Fibroblast of skin of left biceps (primary cell): Measurements from ENCODE around the gene PTGR3.
"Not testable (repeated sequence)": the region's sequence is repeated elsewhere in the genome, so short reads cannot be mapped to it uniquely, and the experiment has no call there.

Experiments
- DNase-seq, 2 experiments: peaks; one replicate each; pipeline ENCODE4 v3.0.0-alpha.2; 2013; ENCODE audit warnings: low read depth in 2 of 2

Gene PTGR3

DNA sequence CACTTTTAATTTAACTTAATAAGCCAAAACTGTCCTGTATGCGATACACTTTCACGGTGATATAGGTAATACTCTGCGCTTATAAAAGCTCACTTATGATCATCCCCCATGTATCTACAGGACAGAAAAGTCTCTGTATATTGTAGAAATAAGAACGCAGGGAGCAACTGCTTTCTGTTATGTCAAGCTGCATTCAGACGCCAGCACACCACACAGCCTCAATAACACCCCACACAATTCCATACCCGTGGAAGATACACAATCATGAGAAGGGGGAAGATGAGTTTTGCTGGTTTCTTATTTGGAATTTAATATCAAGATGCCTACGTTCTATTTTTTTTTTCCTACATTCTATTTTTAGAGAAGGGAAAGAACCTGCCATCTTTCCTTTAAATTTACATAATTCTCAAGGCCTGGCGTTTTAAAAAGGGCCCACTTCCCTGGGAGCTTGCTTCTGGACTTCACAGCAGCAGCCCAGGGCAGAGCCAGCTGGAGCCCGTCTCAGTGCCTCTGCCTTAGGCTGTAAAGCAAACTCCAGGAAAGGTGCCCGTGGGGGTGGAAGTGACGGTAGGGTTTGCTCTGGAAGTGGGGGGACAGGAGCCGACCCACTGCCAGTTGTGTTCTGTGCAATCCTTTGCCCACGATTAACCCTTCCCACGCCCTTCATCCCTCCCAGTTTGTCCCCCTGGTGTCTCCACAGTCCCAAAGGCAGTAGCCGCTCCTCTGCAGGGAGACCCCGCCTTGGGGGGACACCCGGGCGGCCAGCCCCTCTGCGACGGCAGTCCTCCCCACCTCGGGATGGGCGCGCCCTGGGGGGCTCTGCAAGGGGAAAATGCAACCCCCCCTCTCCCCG, 5.3 kb downstream of the PTGR3 start:
- no peak for DNase-seq

DNA sequence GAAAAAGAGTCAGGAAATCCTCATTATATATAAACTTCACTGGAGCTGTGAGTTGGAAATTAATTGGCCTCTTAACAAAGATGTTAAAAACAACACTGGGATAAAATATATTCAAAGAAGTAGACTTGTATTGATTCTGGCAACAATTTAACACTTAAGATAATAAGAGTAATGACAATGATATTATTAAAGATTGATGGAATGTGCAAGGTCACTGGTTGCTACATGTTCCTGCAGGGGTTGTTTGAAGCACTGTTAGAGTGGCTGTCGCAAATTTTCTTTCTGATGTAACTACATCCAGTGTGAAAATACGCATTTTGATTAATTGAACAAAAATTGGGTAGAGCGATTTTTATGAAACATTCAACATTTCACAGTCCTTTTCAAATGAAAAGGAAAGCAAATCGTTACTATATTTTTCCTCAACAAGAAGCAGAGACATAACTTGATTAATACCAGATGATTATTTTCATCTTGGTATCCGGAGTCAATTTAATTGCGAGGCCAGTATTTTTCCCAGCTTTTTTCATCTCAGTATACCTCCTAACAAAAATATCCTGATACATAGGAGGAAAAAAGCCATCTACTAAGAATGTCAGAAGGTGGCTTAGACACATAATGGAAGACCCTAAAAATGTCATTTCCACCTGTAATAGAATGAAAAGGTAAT, 6.1 kb downstream of the PTGR3 start:
- no peak for DNase-seq

DNA sequence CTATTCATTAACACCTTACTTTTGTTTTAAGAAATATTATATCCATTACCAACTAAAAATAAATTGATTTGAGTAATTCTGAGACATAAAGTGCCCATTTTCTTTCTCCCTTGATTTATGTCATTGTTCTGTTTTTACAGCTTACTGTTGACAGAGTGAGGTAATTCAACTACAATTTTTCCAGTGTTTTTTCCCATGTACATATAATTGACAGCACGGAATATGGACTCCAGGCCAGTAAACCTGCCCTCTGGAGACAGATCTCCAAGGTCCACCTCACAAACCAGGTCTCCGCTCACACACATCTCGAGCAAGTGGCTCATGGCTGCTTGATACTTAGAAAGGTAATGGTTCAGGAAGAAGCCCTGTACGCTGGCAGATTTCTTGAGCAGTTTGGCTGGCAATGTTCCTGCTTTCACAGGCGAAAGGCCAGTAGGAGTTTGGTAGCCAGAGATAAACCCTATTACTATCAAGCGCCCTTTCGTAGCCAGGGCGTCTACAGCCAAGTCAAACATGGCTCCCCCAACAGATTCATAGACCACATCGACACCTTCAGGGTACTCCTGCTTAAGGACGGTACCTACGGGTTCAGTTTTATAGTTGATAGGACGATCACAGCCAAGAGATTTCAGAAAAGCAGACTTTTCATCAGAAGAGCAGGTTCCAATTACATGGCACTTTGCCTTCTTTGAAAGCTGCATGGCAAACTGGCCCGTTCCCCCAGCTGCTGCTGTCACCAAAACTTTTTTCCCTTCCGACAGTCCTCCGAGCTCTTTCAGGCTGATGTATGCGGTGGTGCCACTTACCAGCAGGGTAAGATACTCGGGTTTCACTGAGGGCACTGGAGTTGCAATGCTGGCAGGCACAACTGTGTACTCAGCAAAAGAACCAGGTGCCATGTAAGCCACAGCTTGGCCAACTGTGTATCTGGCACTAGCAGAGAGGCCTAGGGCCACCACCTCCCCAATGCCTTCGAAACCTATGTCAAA, 7.4 kb downstream of the PTGR3 start:
- no peak for DNase-seq

DNA sequence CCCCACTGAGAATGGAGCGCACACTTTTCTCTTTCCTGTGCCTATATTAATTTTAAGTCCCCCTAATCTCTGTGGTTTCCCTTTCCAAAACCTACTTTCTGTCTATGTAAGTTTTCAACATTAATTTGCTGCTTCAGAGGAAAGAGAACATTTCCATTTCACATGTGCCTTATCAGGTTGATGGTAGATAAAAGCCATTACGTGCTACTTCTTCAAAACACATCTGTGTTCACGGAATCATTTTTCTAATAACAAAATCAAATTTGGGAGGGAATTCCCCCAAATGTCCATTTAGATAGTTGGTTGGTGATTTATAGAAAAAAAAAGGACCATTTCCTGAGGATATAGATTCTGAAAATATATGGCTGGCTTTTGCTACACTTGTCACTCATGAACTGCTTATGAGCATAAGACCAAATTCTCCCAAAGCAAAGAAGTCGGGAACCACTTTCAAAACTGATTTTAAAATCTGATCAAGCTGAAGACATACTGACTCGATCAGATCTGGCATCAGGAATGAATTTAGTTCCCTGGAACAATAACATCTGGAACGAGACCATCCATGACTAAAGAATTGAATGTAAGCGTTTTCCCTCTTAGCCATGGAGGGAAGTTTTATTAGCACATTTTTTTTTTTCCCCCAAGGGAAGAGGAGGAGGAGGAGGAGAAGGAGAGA, 8.2 kb downstream of the PTGR3 start:
- DNase-seq = no peak

- no peak for DNase-seq
These were observed 8.9 kb downstream of the PTGR3 start for GRCh38 chr18:75200071-75200470.

DNA sequence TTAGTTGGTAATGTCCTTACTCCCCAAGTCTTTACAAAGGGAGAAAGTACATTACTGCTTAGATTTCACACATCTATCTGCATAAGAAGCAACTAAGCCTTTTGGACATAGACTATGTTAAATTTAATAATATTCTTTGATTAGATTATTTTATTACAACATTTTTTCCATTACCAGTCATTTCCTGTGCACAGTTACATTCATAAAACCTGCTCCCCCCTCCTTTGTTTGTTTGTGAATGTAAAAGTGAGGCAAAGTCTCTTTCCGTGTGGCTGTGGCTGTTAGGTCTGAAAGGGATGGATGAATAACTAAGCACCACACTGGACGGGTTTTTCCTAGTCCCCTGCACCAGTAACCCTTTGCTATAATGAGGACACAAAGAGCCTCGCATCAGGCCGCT, 9.6 kb downstream of the PTGR3 start:
- DNase-seq = no peak

- DNase-seq = no peak
These were observed 10.9 kb downstream of the PTGR3 start for GRCh38 chr18:75198036-75198435.

DNA sequence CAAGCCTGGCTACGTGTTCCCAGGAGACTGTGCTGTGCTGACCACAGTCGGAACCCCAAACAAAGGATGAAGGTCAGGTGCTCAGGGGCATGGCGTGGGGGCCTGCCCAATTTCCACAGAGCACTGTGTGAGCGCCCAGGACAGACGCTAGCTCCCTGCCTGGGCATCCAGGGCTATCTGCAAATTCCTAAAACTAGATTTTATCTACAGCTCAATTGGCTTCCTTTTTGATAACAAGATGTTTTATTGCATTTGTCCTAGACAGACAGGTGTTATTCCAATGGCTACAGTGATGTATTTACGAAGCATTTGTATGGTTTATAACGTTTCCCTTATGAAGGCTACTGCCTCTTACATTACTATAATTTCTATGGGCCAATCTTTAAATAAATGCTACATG, 16.0 kb downstream of the PTGR3 start:
- DNase-seq = no peak

GRCh38 chr18:75189696-75190095, 19.2 kb downstream of the PTGR3 start:
- DNase-seq = no peak

DNA sequence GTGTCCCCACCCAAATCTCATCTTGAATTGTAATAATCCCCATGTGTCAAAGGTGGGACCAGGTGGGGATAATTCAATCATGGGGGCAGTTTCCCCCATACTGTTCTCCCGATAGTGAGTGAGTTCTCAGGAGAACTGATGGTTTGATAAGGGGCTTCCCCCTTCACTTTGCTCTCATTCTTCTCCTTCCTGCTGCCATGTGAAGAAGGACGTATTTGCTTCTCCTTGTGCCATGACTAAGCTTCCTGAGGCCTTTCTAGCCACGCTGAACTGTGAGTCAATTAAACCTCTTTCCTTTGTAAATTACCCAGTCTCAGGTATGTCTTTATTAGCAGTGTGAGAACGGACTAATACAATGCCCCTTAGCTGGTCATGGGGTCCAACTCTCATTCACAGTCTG, 21.2 kb downstream of the PTGR3 start:
- DNase-seq = not testable (repeated sequence)

- DNase-seq = no peak
These were observed 23.5 kb downstream of the PTGR3 start for GRCh38 chr18:75185460-75185859.

GRCh38 chr18:75183973-75184493, 24.9 kb downstream of the PTGR3 start:
- DNase-seq = no peak

GRCh38 chr18:75183524-75183923, 25.4 kb downstream of the PTGR3 start:
- DNase-seq = no peak

DNA sequence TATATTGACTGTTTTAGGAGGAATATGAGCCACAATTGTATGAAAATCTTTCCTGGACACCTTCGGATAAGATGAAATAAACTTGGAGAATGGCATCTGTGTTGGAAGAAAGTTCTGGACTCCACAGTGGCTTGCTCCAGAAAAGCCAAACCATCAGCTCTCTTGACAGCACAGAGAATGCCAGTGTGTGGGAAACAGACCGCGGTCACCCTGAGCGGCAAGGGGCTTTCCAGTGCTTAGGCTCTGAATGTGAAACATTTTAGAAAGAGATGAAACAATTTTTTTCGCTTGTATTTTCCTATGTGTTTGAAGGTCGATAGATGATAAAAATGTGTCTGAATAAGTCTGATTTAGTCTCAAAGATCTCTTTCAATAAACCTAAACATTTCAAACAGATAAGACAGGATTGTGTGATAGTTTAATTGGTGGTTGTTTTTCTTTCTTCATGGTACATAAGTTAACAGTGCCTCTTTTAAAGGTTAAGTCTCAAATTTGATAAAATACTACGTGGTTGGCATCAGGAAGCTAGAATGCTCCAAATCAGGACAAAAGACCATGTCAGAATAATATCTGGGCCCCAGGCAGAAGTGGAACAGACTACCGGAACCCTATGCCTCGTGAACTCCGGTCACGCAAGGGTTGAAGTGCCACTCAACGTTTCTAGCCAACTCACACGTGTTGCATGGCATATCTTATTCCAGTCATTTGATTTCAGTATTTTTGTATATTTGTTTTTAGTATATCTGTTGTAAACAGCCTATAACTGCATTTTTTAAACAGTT, 28.9 kb downstream of the PTGR3 start:
- DNase-seq = no peak

DNA sequence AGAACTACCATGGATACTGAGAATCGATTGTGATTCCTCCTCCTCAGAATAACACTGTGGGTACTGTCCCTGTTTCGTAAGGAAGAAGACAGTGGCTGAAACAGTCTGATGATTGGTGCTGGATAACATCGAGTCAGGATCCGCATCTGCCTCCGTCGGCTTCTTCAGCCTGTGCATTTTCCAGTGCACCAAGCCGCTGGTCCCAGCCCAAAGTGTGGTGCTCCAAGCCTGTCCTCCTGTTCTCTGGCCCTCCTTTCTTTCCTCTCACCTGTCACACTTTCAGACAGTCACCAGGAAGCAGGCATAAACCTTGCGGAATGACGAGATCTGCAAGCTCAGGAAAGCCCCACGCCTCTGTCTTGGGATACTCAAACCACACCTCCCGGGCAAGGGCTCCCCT, 30.6 kb downstream of the PTGR3 start:
- DNase-seq = no peak

DNA sequence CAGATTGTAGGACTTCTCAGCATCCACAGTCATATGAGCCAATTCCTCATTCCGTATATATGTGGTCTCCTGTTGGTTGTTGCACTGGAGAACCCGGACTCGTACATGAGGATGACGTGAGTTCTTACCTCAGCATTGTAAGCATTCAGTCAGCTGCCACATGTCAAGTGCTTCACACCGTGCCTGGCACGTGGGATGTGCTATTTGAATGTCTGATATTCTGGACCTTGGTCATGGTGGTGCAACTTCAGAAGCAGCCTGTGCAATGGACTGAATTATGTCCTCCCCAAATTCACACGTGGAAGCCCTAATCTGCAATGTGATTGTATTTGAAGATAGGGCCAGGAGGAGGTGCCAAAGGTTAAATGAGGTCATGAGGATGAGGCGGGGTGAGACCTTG, 32.1 kb downstream of the PTGR3 start:
- no peak for DNase-seq

DNA sequence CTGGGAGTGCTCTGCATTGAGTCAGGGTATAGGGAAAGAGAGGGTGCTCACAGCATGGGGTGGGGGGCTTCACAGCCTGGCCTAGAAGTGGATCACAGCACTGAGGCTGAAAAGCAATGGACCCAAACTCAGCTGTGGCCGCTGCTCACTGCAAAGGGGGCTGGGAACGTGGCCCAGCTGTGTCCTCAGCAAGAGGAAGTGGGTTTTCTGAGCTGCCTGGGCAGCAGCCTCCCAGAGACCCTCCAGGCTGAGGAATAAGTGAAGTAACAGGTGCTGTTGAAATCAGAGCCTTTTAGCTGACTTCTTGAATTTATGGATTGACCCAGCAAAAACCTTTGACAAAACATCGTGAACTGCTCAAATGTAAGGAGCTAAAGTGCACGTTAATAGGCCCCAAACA, 35.2 kb downstream of the PTGR3 start:
- DNase-seq = no peak

- no peak for DNase-seq
These were observed 35.9 kb downstream of the PTGR3 start for GRCh38 chr18:75173125-75173432.

GRCh38 chr18:75172299-75173124, 36.4 kb downstream of the PTGR3 start:
- no peak for DNase-seq

- DNase-seq = no peak
These were observed 38.0 kb downstream of the PTGR3 start for GRCh38 chr18:75170916-75171315.
